Measurements from ENCODE around the gene MGLL.
"Not testable (repeated sequence)": the region's sequence is repeated elsewhere in the genome, so short reads cannot be mapped to it uniquely, and the experiment has no call there.

The MGLL gene

GRCh38 chr3:127707851-127708411, 114.4 kb downstream of the MGLL start:
- no peak for TF ChIP-seq Cebpa-rat (IDR thresholded peaks at IDR 0.05)
- peaks cover 6 to 24% (median 12%) of the 10 kb centered on the region in 11 experiments; a peak in 20 of 22 replicates for H3K9me3 ChIP-seq (replicated peaks in 1 of 11)
- no peaks in the 10 kb centered on the region for H4K20me1 ChIP-seq
- peaks cover 0 to 12% (median 7%) of the 10 kb centered on the region in 10 experiments; a peak in 12 of 20 replicates for H3K4me1 ChIP-seq
- H3K27ac ChIP-seq: no peak overlapping the region
- H3K9ac ChIP-seq: no peak overlapping the region
- H3K4me2 ChIP-seq: no peak overlapping the region
- peaks cover 0 to 8% (median 0%) of the 10 kb centered on the region in 11 experiments; a peak in 1 of 22 replicates for H3K27me3 ChIP-seq
- H3K4me3 ChIP-seq: no peak overlapping the region
- H3K36me3 ChIP-seq: no peaks in the 10 kb centered on the region

DNA sequence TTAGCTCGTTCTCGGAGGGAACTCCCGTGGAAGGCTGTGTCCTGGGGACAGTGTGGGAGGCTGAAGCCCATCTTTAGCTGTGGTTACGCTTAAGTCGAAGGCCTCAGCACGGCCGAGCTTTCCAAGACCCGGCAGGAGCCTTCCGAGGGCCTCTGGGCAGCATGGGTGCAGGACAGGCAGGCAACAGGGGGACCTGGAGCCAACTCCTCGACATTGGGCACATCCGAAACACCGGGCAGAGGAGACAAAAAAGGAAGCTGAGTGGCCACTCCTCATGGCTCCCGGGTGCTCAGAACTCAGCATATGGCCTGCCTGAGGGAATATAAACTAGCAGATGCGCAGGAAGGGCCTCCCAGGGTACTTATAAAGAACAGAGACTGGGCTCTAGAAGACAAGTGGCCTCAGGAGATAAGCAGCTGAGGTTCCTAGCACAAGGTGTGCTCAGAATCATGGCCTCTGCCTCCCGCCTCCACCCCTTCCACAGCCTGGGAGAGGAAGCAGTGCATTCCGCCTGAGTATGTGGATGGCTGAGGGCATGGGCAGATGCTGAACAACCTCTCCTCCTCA, 115.4 kb downstream of the MGLL start:
- peaks cover 0 to 12% (median 7%) of the 10 kb centered on the region in 10 experiments; a peak in 12 of 20 replicates for H3K4me1 ChIP-seq

DNA sequence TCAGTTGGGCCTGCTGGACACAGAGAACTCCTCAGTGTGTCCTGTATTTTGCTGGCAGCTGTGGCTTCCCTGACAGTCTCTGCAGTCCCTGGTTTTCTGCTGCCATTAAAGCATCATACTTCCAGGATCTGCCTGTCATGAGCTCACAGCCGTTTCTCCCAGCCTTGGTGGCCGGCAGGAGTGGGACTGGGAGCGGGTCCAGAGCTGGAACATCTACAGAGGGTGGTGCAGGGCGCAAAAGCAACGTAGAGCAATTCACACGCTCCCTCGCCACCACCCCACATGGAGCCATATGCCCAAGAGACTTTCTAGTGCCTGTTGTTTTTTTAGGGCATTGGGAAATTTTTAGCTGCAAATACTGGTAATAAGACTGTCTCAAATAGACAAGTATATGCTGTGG, 116.0 kb downstream of the MGLL start:
- peaks cover 0 to 12% (median 7%) of the 10 kb centered on the region in 10 experiments; a peak in 12 of 20 replicates for H3K4me1 ChIP-seq
- H3K9ac ChIP-seq: no peak overlapping the region
- H3K36me3 ChIP-seq: no peaks in the 10 kb centered on the region
- no peak for TF ChIP-seq Cebpa-rat (IDR thresholded peaks at IDR 0.05)
- H3K9me3 ChIP-seq (replicated peaks in 1 of 11): peaks cover 6 to 24% (median 13%) of the 10 kb centered on the region in 11 experiments; a peak in 20 of 22 replicates
- H3K27ac ChIP-seq: no peak overlapping the region
- H3K27me3 ChIP-seq: 0 out of 22 replicates have a peak, but pooled peaks cover 0 to 2% (median 0%) of the 10 kb centered on the region in 11 experiments
- H3K4me3 ChIP-seq: no peak overlapping the region
- H3K4me2 ChIP-seq: no peak overlapping the region
- H4K20me1 ChIP-seq: no peaks in the 10 kb centered on the region

More for the DNA sequence above, 115.4 kb downstream of the MGLL start:
- peaks cover 6 to 24% (median 13%) of the 10 kb centered on the region in 11 experiments; a peak in 20 of 22 replicates for H3K9me3 ChIP-seq (replicated peaks in 1 of 11)
- H3K4me3 ChIP-seq: no peak overlapping the region
- no peak for TF ChIP-seq Cebpa-rat (IDR thresholded peaks at IDR 0.05)
- H3K36me3 ChIP-seq: no peaks in the 10 kb centered on the region
- 0 out of 22 replicates have a peak, but pooled peaks cover 0 to 2% (median 0%) of the 10 kb centered on the region in 11 experiments for H3K27me3 ChIP-seq
- H3K27ac ChIP-seq: no peak overlapping the region
- H3K9ac ChIP-seq: no peak overlapping the region
- no peak overlapping the region for H3K4me2 ChIP-seq
- H4K20me1 ChIP-seq: no peaks in the 10 kb centered on the region

DNA sequence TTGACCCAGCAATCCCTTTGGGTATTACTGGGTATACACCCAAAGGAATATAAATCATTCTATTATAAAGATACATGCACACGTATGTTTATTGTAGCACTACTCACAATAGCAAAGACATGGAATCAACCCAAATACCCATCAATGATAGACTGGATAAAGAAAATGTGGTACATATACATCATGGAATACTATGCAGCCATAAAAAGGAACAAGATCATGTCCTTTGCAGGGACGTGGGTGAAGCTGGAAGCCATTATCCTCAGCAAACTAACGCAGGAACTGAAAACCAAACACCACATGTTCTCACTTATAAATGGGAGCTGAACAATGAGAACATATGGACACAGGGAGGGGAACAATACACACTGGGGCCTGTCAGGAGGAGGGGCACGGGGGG, 117.5 kb downstream of the MGLL start:
- not testable (repeated sequence) for H4K20me1 ChIP-seq, H3K9ac ChIP-seq, H3K36me3 ChIP-seq, H3K4me2 ChIP-seq, H3K27me3 ChIP-seq, H3K4me1 ChIP-seq, H3K4me3 ChIP-seq, H3K27ac ChIP-seq
- peaks cover 6 to 24% (median 13%) of the 10 kb centered on the region in 11 experiments; a peak in 20 of 22 replicates for H3K9me3 ChIP-seq (replicated peaks in 1 of 11)

GRCh38 chr3:127702151-127702578, 120.2 kb downstream of the MGLL start:
- Histone ChIP-seq H3K27ac (no peak overlapping the region), H3K36me3 (no peaks in the 10 kb centered on the region), H4K20me1 (no peaks in the 10 kb centered on the region), H3K4me3 (no peak overlapping the region), H3K4me2 (no peak overlapping the region), H3K27me3 (no peaks in the 10 kb centered on the region), H3K4me1 (peaks cover 14 to 33% (median 22%) of the 10 kb centered on the region in 10 experiments), H3K9me3 (replicated peaks in 1 of 11) (peaks cover 6 to 24% (median 13%) of the 10 kb centered on the region in 11 experiments; a peak in 20 of 22 replicates), H3K9ac (no peak overlapping the region)
- no peak for TF ChIP-seq Cebpa-rat (IDR thresholded peaks at IDR 0.05)

GRCh38 chr3:127701280-127701911, 120.9 kb downstream of the MGLL start:
- Histone ChIP-seq H3K4me1 (peaks cover 21 to 41% (median 30%) of the 10 kb centered on the region in 10 experiments), H3K4me3 (no peak overlapping the region), H3K4me2 (peak overlapping the region in 5 of 11 experiments; percentile 8 to 24 (median 10); a peak in 4 of 22 replicates), H4K20me1 (no peaks in the 10 kb centered on the region), H3K27me3 (no peaks in the 10 kb centered on the region), H3K9ac (no peak overlapping the region), H3K9me3 (replicated peaks in 1 of 11) (peaks cover 6 to 24% (median 13%) of the 10 kb centered on the region in 11 experiments; a peak in 20 of 22 replicates), H3K36me3 (no peaks in the 10 kb centered on the region), H3K27ac (no peak overlapping the region)
- no peak for TF ChIP-seq Cebpa-rat (IDR thresholded peaks at IDR 0.05)

- no peak overlapping the region for H3K27ac ChIP-seq
- H4K20me1 ChIP-seq: no peaks in the 10 kb centered on the region
- H3K27me3 ChIP-seq: no peaks in the 10 kb centered on the region
- H3K9ac ChIP-seq: no peak overlapping the region
- peaks cover 6 to 24% (median 13%) of the 10 kb centered on the region in 11 experiments; a peak in 20 of 22 replicates for H3K9me3 ChIP-seq (replicated peaks in 1 of 11)
- H3K36me3 ChIP-seq: no peaks in the 10 kb centered on the region
- peak overlapping the region in 4 of 11 experiments; percentile 8 to 23 (median 9); a peak in 4 of 22 replicates for H3K4me2 ChIP-seq
- H3K4me1 ChIP-seq: peaks cover 27 to 43% (median 35%) of the 10 kb centered on the region in 10 experiments
- H3K4me3 ChIP-seq: no peak overlapping the region
- TF ChIP-seq Cebpa-rat (IDR thresholded peaks at IDR 0.05): no peak
Measured at GRCh38 chr3:127700406-127700805, 121.9 kb downstream of the MGLL start.

DNA sequence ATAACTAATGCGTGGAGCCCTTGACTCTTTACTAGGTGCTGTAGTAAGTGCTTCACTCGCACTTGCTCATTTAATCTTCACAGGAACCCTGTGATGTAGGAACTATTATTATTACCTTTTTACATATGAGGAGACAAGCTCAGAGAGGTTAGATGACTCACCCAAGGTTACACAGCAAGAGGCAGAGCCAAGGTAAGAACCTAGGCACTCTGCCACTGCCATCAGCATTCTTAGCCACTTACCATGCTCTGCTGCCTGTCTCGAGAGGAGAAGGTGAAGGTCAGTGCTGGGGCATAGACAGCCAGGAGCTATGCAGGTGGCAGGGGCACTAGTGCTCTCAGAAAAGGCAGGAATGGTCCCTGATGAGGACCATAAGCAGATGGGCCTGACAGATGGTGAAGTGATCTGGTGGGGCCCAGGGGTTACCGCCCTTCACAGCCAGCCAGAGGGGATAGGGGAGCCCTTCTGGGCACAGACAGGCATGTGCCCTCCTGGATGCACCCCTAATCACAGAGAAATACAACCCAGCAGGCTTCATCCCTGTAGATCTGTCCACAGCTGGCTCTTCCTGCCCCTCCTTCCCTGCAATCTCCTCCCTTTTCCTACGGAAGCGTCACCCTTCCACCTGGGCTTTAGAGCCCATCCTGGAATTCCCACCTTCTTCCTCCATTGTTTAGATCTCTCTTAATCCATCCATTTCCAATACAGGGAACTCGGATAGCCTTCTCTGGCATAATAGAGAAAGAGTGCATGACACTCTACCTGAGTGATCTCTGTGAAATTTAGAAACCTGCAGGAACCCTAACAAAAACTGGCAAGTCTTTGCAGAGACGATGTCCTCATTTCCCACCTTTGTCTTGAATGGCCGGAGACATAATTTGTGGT, 122.7 kb downstream of the MGLL start:
- H3K9ac ChIP-seq: no peak overlapping the region
- peaks cover 6 to 18% (median 10%) of the 10 kb centered on the region in 11 experiments; a peak in 20 of 22 replicates for H3K9me3 ChIP-seq (replicated peaks in 1 of 11)
- H3K36me3 ChIP-seq: no peaks in the 10 kb centered on the region
- no peak for TF ChIP-seq Cebpa-rat (IDR thresholded peaks at IDR 0.05)
- H4K20me1 ChIP-seq: no peaks in the 10 kb centered on the region
- no peak overlapping the region for H3K4me3 ChIP-seq
- H3K4me2 ChIP-seq: peak overlapping the region in 3 of 11 experiments; percentile 1 to 86 (median 84); a peak in 4 of 22 replicates
- H3K27me3 ChIP-seq: no peaks in the 10 kb centered on the region
- peaks cover 27 to 46% (median 36%) of the 10 kb centered on the region in 10 experiments for H3K4me1 ChIP-seq
- no peak overlapping the region for H3K27ac ChIP-seq
